H1 (cell line): ENCODE results near the gene LTBP4. TPM values are rescaled to one million over a fixed set of nuclear protein-coding genes. Genes with fewer than 3 reads are reported as not detected.

ENCODE experiments used
- BRCA1 ChIP-seq: IDR thresholded peaks from 2 replicates; pipeline ENCODE4 v1.6.1; 2012; ENCODE audit warnings: low read depth, low read length, improper control_type of control experiment
- GABPA ChIP-seq: IDR thresholded peaks from 2 replicates; pipeline ENCODE4 v1.6.1; 2011; ENCODE audit warnings: mild to moderate bottlenecking, low read length, moderate library complexity, borderline replicate concordance; ENCODE audit not compliant: insufficient read depth
- GTF2F1 ChIP-seq: IDR thresholded peaks from 2 replicates; pipeline ENCODE4 v1.6.1; 2012; ENCODE audit warnings: low read depth, low read length, improper control_type of control experiment, borderline replicate concordance
- KDM5A ChIP-seq: fragments of 200-600 bp; IDR thresholded peaks from 2 replicates; pipeline ENCODE4 v1.7.1; 2012; ENCODE audit warnings: mild to moderate bottlenecking, low read length, inconsistent platforms, mixed read lengths
- RAD21 ChIP-seq, 2 experiments: IDR thresholded peaks in 1 of 2; conservative IDR thresholded peaks in 1 of 2; 2 replicates each; pipeline ENCODE4 v1.6.1; 2011; ENCODE audit warnings: low read depth in 2 of 2, low read length in 2 of 2, improper control_type of control experiment in 1 of 2, inconsistent platforms in 1 of 2, mild to moderate bottlenecking in 1 of 2, moderate library complexity in 1 of 2
- RBBP5 ChIP-seq: IDR thresholded peaks from 2 replicates; pipeline ENCODE4 v1.7.1; 2012; ENCODE audit warnings: low read depth, mild to moderate bottlenecking, inconsistent platforms, low read length, moderate library complexity, borderline replicate concordance
- RNF2 ChIP-seq: fragments of 200-900, 300-1000 bp; sonication (generic); IDR thresholded peaks from 2 replicates; pipeline ENCODE4 v1.7.1; 2016; ENCODE audit warnings: borderline replicate concordance, low read depth, mild to moderate bottlenecking, antibody characterized with exemption, low read length; ENCODE audit not compliant: poor library complexity, severe bottlenecking; ENCODE audit errors: missing control alignments
- RXRA ChIP-seq: IDR thresholded peaks from 2 replicates; pipeline ENCODE4 v1.6.1; 2011; ENCODE audit warnings: low read depth, mild to moderate bottlenecking, low read length, moderate library complexity; ENCODE audit not compliant: insufficient read depth
- SIX5 ChIP-seq: IDR thresholded peaks from 2 replicates; pipeline ENCODE4 v1.6.1; 2011; ENCODE audit warnings: mild to moderate bottlenecking, low read depth, low read length
- SP2 ChIP-seq: IDR thresholded peaks from 2 replicates; pipeline ENCODE4 v1.6.1; 2012; ENCODE audit warnings: mild to moderate bottlenecking, low read length, inconsistent platforms
- SRF ChIP-seq: IDR thresholded peaks from 2 replicates; pipeline ENCODE4 v1.6.1; 2011; ENCODE audit warnings: mild to moderate bottlenecking, low read depth, low read length, moderate library complexity
- SUZ12 ChIP-seq: fragments of 200-600 bp; sonication (generic); IDR thresholded peaks from 2 replicates; pipeline ENCODE4 v1.6.1; 2012; ENCODE audit warnings: mild to moderate bottlenecking, inconsistent platforms, low read length, moderate library complexity, mixed read lengths
- TAF1 ChIP-seq: IDR thresholded peaks from 2 replicates; pipeline ENCODE4 v1.6.1; 2011; ENCODE audit warnings: mild to moderate bottlenecking, low read depth, low read length
- TCF12 ChIP-seq: IDR thresholded peaks from 2 replicates; pipeline ENCODE4 v1.6.1; 2011; ENCODE audit warnings: low read depth, mild to moderate bottlenecking, low read length
- polyA plus RNA-seq, 7 experiments: library from polyadenylated mRNA; depleted of rRNA in 3 of 7; stranded (reverse) in 5 of 7; unstranded in 2 of 7; fragments of >200 nt in 5 of 7; fragments of 200-250 nt in 2 of 7; gene quantifications; 1 replicate in 5 of 7; 2 replicates in 1 of 7; 4 replicates in 1 of 7; pipeline versions ENCODE4 v1.2.1 to v1.2.3, GENCODE V29; 2011 to 2013; ENCODE audit warnings: missing spikeins in 2 of 7, mixed read lengths in 2 of 7
- total RNA-seq: library from RNA; stranded (reverse); fragmentation: NEBNext Ultra II Directional; extraction: Animal tissue kit (Norgen Biotek cat#: 25700); gene quantifications from 2 replicates; pipeline ENCODE4 v1.2.1, GENCODE V29; 2021
- TF ChIP-seq, protein P1 (sequence below): IDR thresholded peaks from 2 replicates; pipeline ENCODE4 v1.6.1; 2012; ENCODE audit warnings: low read length, inconsistent platforms
- TF ChIP-seq, protein P2 (sequence below), 3 experiments: IDR thresholded peaks; 1 replicate in 2 of 3; 2 replicates in 1 of 3; pipeline versions ENCODE4 v1.5.1 to v1.6.1; 2011; ENCODE audit warnings: low read length in 3 of 3, mild to moderate bottlenecking in 3 of 3, inconsistent platforms in 2 of 3, low read depth in 1 of 3, moderate library complexity in 1 of 3; ENCODE audit not compliant: insufficient read depth in 1 of 3; ENCODE audit errors: control extremely low read depth in 1 of 3
- TF ChIP-seq, protein P3 (sequence below): IDR thresholded peaks from 2 replicates; pipeline ENCODE4 v1.6.1; 2012; ENCODE audit warnings: inconsistent platforms

Gene LTBP4
- total and polyA plus RNA-seq, 2 of the 8 experiments (the other 6 are each of a cell fraction or from before 2014, with no cell fraction given) = 54.5 to 77.1 TPM

DNA sequence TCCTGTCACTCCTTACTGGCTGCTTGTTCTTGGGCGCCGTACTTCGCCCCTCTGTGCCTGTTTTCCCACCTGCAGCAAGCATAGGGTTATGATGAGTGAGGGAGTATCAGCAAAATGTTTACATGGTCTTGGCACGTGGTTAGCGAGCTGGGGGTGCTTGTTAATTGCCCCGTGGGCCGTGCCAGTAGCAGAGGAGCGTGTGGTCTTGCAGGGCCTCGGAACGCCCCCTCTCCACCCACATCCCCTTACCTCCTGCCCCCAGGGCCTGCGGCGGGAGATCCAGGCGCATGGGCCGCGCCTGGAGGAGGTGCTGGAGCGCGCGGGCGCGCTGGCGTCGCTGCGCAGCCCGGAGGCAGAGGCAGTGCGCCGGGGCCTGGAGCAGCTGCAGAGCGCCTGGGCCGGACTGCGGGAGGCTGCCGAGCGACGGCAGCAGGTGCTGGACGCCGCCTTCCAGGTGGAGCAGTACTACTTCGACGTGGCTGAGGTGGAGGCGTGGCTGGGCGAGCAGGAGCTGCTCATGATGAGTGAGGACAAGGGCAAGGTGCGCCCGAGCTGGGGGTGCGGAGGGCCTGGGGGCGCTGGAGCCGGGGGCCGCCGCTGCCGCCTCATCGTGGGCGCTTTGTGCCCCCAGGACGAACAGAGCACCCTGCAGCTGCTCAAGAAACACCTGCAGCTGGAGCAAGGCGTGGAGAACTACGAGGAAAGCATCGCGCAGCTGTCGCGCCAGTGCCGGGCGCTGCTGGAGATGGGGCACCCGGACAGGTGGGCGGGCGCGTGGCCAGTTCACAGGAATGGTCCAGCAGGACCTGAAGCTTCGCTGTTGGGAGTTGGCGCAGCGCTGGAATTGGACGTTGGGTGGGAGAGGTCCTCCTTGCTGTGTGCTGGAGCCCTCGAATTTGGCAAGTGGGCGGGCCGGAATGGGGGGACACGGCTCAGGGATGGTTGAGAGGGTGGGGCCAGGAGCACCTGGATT lies 47.0 kb upstream of the LTBP4 start (continued):
- peak; percentile 20; the same call in 1 of the 2 replicates for TF ChIP-seq TAF1
- TF ChIP-seq TCF12 = 0 out of 2 replicates have a peak, but pooled peaks have one; percentile 69
- TF ChIP-seq RXRA = no peak
- TF ChIP-seq GABPA = 0 out of 2 replicates have a peak, but pooled peaks have one; percentile 62
- no peak for TF ChIP-seq KDM5A
- TF ChIP-seq, protein P1, sequence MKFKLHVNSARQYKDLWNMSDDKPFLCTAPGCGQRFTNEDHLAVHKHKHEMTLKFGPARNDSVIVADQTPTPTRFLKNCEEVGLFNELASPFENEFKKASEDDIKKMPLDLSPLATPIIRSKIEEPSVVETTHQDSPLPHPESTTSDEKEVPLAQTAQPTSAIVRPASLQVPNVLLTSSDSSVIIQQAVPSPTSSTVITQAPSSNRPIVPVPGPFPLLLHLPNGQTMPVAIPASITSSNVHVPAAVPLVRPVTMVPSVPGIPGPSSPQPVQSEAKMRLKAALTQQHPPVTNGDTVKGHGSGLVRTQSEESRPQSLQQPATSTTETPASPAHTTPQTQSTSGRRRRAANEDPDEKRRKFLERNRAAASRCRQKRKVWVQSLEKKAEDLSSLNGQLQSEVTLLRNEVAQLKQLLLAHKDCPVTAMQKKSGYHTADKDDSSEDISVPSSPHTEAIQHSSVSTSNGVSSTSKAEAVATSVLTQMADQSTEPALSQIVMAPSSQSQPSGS = no peak
- no peak for TF ChIP-seq RNF2
- TF ChIP-seq, protein P2, sequence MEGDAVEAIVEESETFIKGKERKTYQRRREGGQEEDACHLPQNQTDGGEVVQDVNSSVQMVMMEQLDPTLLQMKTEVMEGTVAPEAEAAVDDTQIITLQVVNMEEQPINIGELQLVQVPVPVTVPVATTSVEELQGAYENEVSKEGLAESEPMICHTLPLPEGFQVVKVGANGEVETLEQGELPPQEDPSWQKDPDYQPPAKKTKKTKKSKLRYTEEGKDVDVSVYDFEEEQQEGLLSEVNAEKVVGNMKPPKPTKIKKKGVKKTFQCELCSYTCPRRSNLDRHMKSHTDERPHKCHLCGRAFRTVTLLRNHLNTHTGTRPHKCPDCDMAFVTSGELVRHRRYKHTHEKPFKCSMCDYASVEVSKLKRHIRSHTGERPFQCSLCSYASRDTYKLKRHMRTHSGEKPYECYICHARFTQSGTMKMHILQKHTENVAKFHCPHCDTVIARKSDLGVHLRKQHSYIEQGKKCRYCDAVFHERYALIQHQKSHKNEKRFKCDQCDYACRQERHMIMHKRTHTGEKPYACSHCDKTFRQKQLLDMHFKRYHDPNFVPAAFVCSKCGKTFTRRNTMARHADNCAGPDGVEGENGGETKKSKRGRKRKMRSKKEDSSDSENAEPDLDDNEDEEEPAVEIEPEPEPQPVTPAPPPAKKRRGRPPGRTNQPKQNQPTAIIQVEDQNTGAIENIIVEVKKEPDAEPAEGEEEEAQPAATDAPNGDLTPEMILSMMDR (IDR thresholded peaks at IDR 0.05; ENCODE audit: control extremely low read depth in 1 of 3, insufficient read depth in 1 of 3, low read depth in 1 of 3, low read length in 3 of 3) = peak in 1 of 3 experiments; percentile 32; a peak in 2 of 4 replicates
- peak; percentile 55; the same call in 1 of the 2 replicates for TF ChIP-seq SUZ12
- no peak for TF ChIP-seq SP2
- TF ChIP-seq BRCA1 = no peak
- no peak for TF ChIP-seq SIX5
- TF ChIP-seq GTF2F1 = no peak
- no peak for TF ChIP-seq SRF
- TF ChIP-seq RAD21 (IDR thresholded peaks at IDR 0.05 in 1 of 2, conservative IDR thresholded peaks at IDR 0.05 in 1 of 2; ENCODE audit: low read depth in 2 of 2, low read length in 2 of 2) = peak in 1 of 2 experiments; percentile 26; a peak in 2 of 4 replicates
- TF ChIP-seq, protein P3, sequence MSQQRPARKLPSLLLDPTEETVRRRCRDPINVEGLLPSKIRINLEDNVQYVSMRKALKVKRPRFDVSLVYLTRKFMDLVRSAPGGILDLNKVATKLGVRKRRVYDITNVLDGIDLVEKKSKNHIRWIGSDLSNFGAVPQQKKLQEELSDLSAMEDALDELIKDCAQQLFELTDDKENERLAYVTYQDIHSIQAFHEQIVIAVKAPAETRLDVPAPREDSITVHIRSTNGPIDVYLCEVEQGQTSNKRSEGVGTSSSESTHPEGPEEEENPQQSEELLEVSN = peak; percentile 92
- no peak for TF ChIP-seq RBBP5
